Heart left ventricle (tissue), 13 donors: Measurements from ENCODE around the gene RASGRP1.

Source experiments
- CTCF ChIP-seq, 12 donors: fragments of 200-600 bp; sonication (generic) in 4 of 12; IDR thresholded peaks; one replicate each; pipeline versions ENCODE4 v1.5.0 to v1.8.0; 2018 to 2022; ENCODE audit warnings: antibody characterized with exemption in 12 of 12, mild to moderate bottlenecking in 5 of 12
- POLR2A ChIP-seq, 2 donors: fragments of 450-650 bp; IDR thresholded peaks; one replicate each; pipeline ENCODE4 v1.6.1; 2017; ENCODE audit warnings: antibody characterized with exemption in 2 of 2, mild to moderate bottlenecking in 2 of 2, moderate library complexity in 2 of 2
- donor health status: ischemic (EF 13 %, LVEDD 7.1; RV severe dilation, severe dysfunction).
- donor health status: DM: no; HTN: yes; CAD: no.
- donor health status: DM: no; HTN: no; CAD: no.
- donor health status: ischemic (EF 25% LVEDD 6.9; RV normal size, moderate dysfunction).
- donor health status: ischemic (EF 25% LVEDD 5.7; RV mildly dilated, moderate dysfunction).
- donor health status: ischemic (EF 35%, LVEDD 5.7; RV mildly dilated, moderate dysfunction).
- donor health status: nonischemic (EF 11% LVEDD 7.7; RV severe dilation, severe dysfunction).
- donor health status: DM: yes; HTN: yes; CAD: no.
- donor health status: PGD.
- donor health status: ischemic (EF 29% LVEDD 5.4; RV normal size, mild dysfunction).
- donor health status: nonischemic (EF 23%, LVEDD 6.1; RV moderate dilation, normal function).

DNA sequence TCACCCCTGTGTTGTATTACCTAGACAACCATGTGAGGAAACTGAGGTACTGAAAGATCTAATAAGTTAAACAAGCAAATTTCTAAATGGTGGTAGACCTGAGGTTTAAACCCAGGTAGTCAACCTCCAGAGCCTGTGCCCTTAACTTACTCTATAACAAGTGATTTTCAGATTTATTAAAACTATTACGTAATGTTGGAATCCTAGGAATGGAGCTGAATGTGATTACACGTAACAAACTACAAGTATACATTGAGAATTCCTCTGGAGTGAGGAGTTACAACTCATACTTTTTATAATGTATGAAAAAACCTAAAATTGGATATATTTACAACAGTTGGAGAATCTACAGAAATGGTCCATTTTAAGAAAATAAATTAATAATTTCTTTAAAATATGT, 92.6 kb downstream of the RASGRP1 start:
- no peak for TF ChIP-seq CTCF (IDR thresholded peaks at IDR 0.05)
- no peak for TF ChIP-seq POLR2A (IDR thresholded peaks at IDR 0.05)
